Tibial nerve (tissue), 3 donors: Measurements from ENCODE around the gene NMBR.

Experiments used
- POLR2A ChIP-seq, 2 donors: fragments of 450-650 bp; IDR thresholded peaks; one replicate each; pipeline ENCODE4 v1.6.1; 2017; ENCODE audit warnings: antibody characterized with exemption in 2 of 2, mild to moderate bottlenecking in 2 of 2, moderate library complexity in 2 of 2
- TF ChIP-seq, protein P1 (sequence below), 5 experiments: fragments of 200-600 bp in 3 of 5; fragments of 450-650 bp in 2 of 5; sonication (generic) in 3 of 5; IDR thresholded peaks; one replicate each; pipeline ENCODE4 v1.5.1; 2016 to 2019; ENCODE audit warnings: antibody characterized with exemption in 5 of 5, mild to moderate bottlenecking in 3 of 5, moderate library complexity in 2 of 5

DNA sequence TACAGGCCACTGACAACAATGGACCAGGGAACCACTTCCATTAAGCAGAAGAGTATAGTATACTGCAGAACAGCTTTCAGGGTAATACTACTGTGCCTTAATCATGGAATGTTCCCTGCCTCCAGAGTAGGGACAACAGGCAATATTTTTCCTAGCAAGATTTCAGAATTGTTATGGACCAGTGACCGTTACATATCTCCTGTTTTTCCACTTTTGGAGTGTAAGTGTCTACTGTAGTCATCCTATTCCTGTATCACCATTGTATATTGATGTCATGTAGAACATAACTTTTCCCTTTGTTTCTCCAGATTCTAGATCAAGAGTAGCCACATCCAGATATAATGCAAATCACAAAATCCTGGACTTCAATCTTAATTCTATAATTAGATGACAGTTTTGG lies 16.1 kb downstream of the NMBR start:
- TF ChIP-seq, protein P1, sequence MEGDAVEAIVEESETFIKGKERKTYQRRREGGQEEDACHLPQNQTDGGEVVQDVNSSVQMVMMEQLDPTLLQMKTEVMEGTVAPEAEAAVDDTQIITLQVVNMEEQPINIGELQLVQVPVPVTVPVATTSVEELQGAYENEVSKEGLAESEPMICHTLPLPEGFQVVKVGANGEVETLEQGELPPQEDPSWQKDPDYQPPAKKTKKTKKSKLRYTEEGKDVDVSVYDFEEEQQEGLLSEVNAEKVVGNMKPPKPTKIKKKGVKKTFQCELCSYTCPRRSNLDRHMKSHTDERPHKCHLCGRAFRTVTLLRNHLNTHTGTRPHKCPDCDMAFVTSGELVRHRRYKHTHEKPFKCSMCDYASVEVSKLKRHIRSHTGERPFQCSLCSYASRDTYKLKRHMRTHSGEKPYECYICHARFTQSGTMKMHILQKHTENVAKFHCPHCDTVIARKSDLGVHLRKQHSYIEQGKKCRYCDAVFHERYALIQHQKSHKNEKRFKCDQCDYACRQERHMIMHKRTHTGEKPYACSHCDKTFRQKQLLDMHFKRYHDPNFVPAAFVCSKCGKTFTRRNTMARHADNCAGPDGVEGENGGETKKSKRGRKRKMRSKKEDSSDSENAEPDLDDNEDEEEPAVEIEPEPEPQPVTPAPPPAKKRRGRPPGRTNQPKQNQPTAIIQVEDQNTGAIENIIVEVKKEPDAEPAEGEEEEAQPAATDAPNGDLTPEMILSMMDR (IDR thresholded peaks at IDR 0.05): no peak
- TF ChIP-seq POLR2A (IDR thresholded peaks at IDR 0.05): no peak
